Islet of Langerhans (tissue), 1 donor: ENCODE results near the gene CD14.
A peak's percentile ranks its signal among the peaks of the same experiment; 100 is the strongest.
"Not testable (repeated sequence)": the region's sequence is repeated elsewhere in the genome, so short reads cannot be mapped to it uniquely, and the experiment has no call there.

Experiments used
- FAIRE-seq: peaks from one replicate; lab custom pipeline; 2011; peaks lifted over from hg19 to GRCh38; lab: Jason Lieb, UNC

Gene CD14

GRCh38 chr5:140633021-140633471 lies at the start of gene CD14:
TSS of gene CD14 (minus strand) at chr5:140633175. CDS start at chr5:140633071, 104 bp downstream.
- FAIRE-seq: no peak

- no peak for FAIRE-seq
Observed at GRCh38 chr5:140678993-140679392, 46.0 kb upstream of the CD14 start.

- FAIRE-seq: no peak
Observed at GRCh38 chr5:140677947-140678346, 45.0 kb upstream of the CD14 start.

GRCh38 chr5:140674629-140675028 lies 41.7 kb upstream of the CD14 start:
- no peak for FAIRE-seq

- FAIRE-seq: no peak
Observed at GRCh38 chr5:140674211-140674610, 41.2 kb upstream of the CD14 start.

- no peak for FAIRE-seq
Observed at GRCh38 chr5:140673187-140673976, 40.4 kb upstream of the CD14 start, which contains the start of gene DND1. TSS of gene DND1 (minus strand) at chr5:140673576. CDS start at chr5:140673542, 34 bp downstream.

- FAIRE-seq: no peak
Observed at GRCh38 chr5:140672455-140673186, 39.6 kb upstream of the CD14 start.

GRCh38 chr5:140671472-140672125 lies 38.6 kb upstream of the CD14 start:
- no peak for FAIRE-seq

- not testable (repeated sequence) for FAIRE-seq
Observed at GRCh38 chr5:140671035-140671434, 38.1 kb upstream of the CD14 start.

- FAIRE-seq: peak; percentile 9
Observed at GRCh38 chr5:140664359-140665119, 31.6 kb upstream of the CD14 start, which contains the start of gene WDR55. TSS of gene WDR55 (plus strand) at chr5:140664904. CDS start at chr5:140664913, 9 bp downstream.

- no peak for FAIRE-seq
Observed at GRCh38 chr5:140664030-140664358, 31.0 kb upstream of the CD14 start.

GRCh38 chr5:140660371-140660770 lies 27.4 kb upstream of the CD14 start:
- not testable (repeated sequence) for FAIRE-seq

- FAIRE-seq: no peak
Observed at GRCh38 chr5:140658870-140659269, 25.9 kb upstream of the CD14 start.

- no peak for FAIRE-seq
Observed at GRCh38 chr5:140647042-140647419, 14.1 kb upstream of the CD14 start.

- FAIRE-seq: no peak
Observed at GRCh38 chr5:140642718-140643117, 9.7 kb upstream of the CD14 start.

GRCh38 chr5:140641716-140642115 lies 8.7 kb upstream of the CD14 start:
- FAIRE-seq: no peak

GRCh38 chr5:140639148-140639981 lies 6.4 kb upstream of the CD14 start, which contains the start of gene TMCO6:
TSS of gene TMCO6 (plus strand) at chr5:140639451. CDS start at chr5:140639528, 77 bp downstream.
- no peak for FAIRE-seq

GRCh38 chr5:140638898-140639147 lies 5.8 kb upstream of the CD14 start:
- not testable (repeated sequence) for FAIRE-seq

GRCh38 chr5:140637371-140638100 lies 4.6 kb upstream of the CD14 start:
- FAIRE-seq: no peak
